ENCODE results near the gene BUB3.

BUB3 gene

GRCh38 chr10:123141791-123142700 is 12.2 kb upstream of the BUB3 start:
- no peak for DNase-seq

- no peak for DNase-seq
These were observed 11.5 kb upstream of the BUB3 start for GRCh38 chr10:123142701-123143161.

- DNase-seq = no peak
These were observed 10.9 kb upstream of the BUB3 start for GRCh38 chr10:123143162-123143824.

- no peak for DNase-seq
These were observed 10.4 kb upstream of the BUB3 start for GRCh38 chr10:123143825-123144168.

- no peak for DNase-seq
These were observed 9.3 kb upstream of the BUB3 start for GRCh38 chr10:123144697-123145541.

- DNase-seq = no peak
These were observed 8.6 kb upstream of the BUB3 start for GRCh38 chr10:123145542-123146012.

GRCh38 chr10:123146013-123146893 is 7.9 kb upstream of the BUB3 start:
- no peak for DNase-seq

GRCh38 chr10:123146894-123147634 is 7.1 kb upstream of the BUB3 start:
- no peak for DNase-seq

GRCh38 chr10:123147635-123148413 is 6.4 kb upstream of the BUB3 start, which contains the start of gene HMX2:
Gene HMX2, plus strand, starts transcription at chr10:123148136. Its CDS starts 243 bp downstream, at chr10:123148379.
- DNase-seq = peak; percentile 84

GRCh38 chr10:123148414-123149161 is 5.6 kb upstream of the BUB3 start:
- no peak for DNase-seq

- DNase-seq = no peak
These were observed 5.0 kb upstream of the BUB3 start for GRCh38 chr10:123149162-123149567.

- DNase-seq = no peak
These were observed 4.5 kb upstream of the BUB3 start for GRCh38 chr10:123149568-123150270.

- no peak for DNase-seq
These were observed 3.8 kb upstream of the BUB3 start for GRCh38 chr10:123150271-123150985.

- no peak for DNase-seq
These were observed 3.0 kb upstream of the BUB3 start for GRCh38 chr10:123150986-123151736.

GRCh38 chr10:123151737-123152135 is 2.5 kb upstream of the BUB3 start:
- DNase-seq = no peak

- no peak for DNase-seq
These were observed 613 bp upstream of the BUB3 start for GRCh38 chr10:123153486-123154091.
